Nephron (organoid): Measurements from ENCODE around the gene ZNF407.
A peak's percentile ranks its signal among the peaks of the same experiment; 100 is the strongest.
"Not testable (repeated sequence)": the region's sequence is repeated elsewhere in the genome, so short reads cannot be mapped to it uniquely, and the experiment has no call there.

ENCODE experiments used
- H3K27ac Mint-ChIP-seq, 3 experiments: 2 replicates each; pipeline ENCODE4 v1.8.0; 2020; ENCODE audit warnings: mixed read lengths in 3 of 3, mild to moderate bottlenecking in 2 of 3, moderate library complexity in 1 of 3
- H3K27me3 Mint-ChIP-seq: 2 replicates; pipeline ENCODE4 v1.8.0; 2021; ENCODE audit warnings: low read depth, mild to moderate bottlenecking, moderate library complexity, mixed read lengths
- H3K36me3 Mint-ChIP-seq: 2 replicates; pipeline ENCODE4 v1.8.0; 2020; ENCODE audit warnings: low read depth, mixed read lengths
- H3K4me1 Mint-ChIP-seq: 2 replicates; pipeline ENCODE4 v1.8.0; 2020; ENCODE audit warnings: mixed read lengths
- H3K4me3 Mint-ChIP-seq, 3 experiments: 2 replicates each; pipeline ENCODE4 v1.8.0; 2020; ENCODE audit warnings: mild to moderate bottlenecking in 3 of 3, mixed read lengths in 3 of 3, moderate library complexity in 2 of 3
- H3K9me3 Mint-ChIP-seq: 2 replicates; pipeline ENCODE4 v1.8.0; 2020; ENCODE audit warnings: mixed read lengths
- TF ChIP-seq, protein P1 (sequence below), 3 experiments: fragments of 200-600 bp; sonication (generic); IDR thresholded peaks; one replicate each; pipeline ENCODE4 v1.5.0; 2021; ENCODE audit warnings: antibody characterized with exemption in 3 of 3; ENCODE audit not compliant: unreplicated experiment in 3 of 3

Gene ZNF407

DNA sequence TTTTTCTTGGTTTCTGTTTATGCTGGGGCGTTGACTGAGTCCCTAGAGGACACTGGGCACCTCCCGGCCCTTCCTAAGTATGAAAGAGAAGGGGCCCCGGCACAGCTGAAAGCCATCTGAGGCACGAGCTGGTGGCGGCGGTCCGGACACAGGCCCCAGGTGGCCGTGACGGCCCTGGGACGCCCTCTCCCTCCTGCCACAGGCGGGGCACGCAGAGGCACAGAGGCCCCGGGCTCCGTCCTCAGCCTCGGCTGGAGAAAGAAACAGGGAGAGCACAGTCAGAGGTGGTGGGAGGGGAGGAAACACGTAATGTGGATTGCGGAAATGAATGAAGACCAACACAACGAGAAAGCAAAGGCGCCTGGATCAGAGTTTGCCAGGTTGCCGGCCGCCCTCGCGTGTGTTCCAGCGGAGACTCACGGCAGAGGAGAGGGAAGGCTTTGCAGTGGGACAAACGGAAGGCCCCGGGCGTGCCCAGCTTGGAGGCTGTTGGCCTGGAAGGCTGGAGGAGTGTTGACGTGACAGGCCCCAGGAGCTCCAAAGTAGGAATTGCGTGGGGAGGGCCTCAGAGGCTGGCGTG is 492.2 kb downstream of the ZNF407 start:
- Mint-ChIP-seq H3K9me3 (peaks cover 6% of the 10 kb centered on the region), H3K4me3 (no peak overlapping the region), H3K4me1 (no peaks in the 10 kb centered on the region), H3K27me3 (no peaks in the 10 kb centered on the region), H3K36me3 (no peaks in the 10 kb centered on the region), H3K27ac (no peak overlapping the region)
- TF ChIP-seq, protein P1, sequence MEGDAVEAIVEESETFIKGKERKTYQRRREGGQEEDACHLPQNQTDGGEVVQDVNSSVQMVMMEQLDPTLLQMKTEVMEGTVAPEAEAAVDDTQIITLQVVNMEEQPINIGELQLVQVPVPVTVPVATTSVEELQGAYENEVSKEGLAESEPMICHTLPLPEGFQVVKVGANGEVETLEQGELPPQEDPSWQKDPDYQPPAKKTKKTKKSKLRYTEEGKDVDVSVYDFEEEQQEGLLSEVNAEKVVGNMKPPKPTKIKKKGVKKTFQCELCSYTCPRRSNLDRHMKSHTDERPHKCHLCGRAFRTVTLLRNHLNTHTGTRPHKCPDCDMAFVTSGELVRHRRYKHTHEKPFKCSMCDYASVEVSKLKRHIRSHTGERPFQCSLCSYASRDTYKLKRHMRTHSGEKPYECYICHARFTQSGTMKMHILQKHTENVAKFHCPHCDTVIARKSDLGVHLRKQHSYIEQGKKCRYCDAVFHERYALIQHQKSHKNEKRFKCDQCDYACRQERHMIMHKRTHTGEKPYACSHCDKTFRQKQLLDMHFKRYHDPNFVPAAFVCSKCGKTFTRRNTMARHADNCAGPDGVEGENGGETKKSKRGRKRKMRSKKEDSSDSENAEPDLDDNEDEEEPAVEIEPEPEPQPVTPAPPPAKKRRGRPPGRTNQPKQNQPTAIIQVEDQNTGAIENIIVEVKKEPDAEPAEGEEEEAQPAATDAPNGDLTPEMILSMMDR (IDR thresholded peaks at IDR 0.05; ENCODE audit: unreplicated experiment in 3 of 3): no peak

DNA sequence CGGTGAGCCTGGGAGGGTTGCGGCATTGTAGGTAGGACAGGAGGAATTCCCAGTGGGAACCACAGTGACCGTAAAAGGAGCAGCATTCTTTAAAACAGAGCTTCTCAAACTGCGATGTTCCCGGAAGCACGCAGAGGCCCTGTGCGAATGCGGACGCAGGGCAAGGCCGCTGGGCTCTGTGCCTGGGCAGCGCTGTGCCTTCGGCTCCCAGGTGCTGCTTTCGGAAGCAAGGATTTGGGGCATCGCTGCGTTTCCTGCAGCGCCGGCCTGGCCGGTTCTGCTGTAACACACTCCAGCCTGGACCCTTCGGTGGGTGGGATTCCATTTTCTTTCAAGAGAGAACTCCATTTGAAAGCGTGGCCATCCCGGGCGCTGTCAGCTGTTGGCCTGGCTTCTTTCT is 492.7 kb downstream of the ZNF407 start:
- H3K4me1 Mint-ChIP-seq: no peaks in the 10 kb centered on the region
- H3K4me3 Mint-ChIP-seq: no peak overlapping the region
- H3K36me3 Mint-ChIP-seq: no peaks in the 10 kb centered on the region
- TF ChIP-seq, protein P1 (IDR thresholded peaks at IDR 0.05; ENCODE audit: unreplicated experiment in 3 of 3): no peak
- peaks cover 5% of the 10 kb centered on the region for H3K9me3 Mint-ChIP-seq
- H3K27ac Mint-ChIP-seq: no peak overlapping the region
- no peaks in the 10 kb centered on the region for H3K27me3 Mint-ChIP-seq

DNA sequence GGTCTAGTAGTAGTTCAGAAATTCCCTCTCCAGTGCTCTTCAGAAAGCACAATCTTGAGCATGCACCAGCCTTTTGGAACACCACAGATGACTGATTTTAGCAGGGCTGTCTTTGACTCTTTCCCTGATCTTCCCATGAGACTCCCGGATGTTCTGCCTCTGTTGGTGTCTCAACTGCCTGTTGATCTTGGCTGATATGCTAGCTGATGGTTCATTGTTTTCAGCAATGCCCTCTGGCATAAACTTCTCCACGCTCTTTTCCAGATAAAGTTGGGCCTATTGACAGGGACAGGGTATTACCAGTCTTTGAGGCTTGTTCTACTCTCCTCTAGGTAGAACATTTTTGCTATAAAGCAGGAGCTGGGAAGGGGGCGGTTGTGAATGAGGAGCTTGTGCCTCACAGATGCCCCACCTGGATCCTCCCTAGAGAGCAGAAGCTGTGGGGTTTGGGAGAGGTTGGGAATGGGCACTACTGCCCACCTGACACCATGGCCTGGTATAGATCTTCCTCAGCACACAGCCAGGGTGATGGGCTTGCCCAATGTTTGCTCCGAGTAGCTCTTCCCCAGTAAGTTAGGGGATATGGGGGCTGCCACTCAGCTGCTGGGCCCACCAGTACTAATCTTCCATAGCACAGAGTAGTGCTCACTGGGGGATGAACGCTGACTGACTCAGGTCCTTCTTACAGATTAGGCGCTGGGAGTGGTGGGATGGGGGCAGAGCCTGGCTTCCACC is 500.0 kb downstream of the ZNF407 start:
- Mint-ChIP-seq H3K27ac (no peak overlapping the region), H3K4me1 (no peaks in the 10 kb centered on the region), H3K36me3 (no peaks in the 10 kb centered on the region), H3K27me3 (no peaks in the 10 kb centered on the region), H3K4me3 (no peak overlapping the region), H3K9me3 (peaks cover 39% of the 10 kb centered on the region)
- TF ChIP-seq, protein P1 (IDR thresholded peaks at IDR 0.05; ENCODE audit: unreplicated experiment in 3 of 3): no peak

DNA sequence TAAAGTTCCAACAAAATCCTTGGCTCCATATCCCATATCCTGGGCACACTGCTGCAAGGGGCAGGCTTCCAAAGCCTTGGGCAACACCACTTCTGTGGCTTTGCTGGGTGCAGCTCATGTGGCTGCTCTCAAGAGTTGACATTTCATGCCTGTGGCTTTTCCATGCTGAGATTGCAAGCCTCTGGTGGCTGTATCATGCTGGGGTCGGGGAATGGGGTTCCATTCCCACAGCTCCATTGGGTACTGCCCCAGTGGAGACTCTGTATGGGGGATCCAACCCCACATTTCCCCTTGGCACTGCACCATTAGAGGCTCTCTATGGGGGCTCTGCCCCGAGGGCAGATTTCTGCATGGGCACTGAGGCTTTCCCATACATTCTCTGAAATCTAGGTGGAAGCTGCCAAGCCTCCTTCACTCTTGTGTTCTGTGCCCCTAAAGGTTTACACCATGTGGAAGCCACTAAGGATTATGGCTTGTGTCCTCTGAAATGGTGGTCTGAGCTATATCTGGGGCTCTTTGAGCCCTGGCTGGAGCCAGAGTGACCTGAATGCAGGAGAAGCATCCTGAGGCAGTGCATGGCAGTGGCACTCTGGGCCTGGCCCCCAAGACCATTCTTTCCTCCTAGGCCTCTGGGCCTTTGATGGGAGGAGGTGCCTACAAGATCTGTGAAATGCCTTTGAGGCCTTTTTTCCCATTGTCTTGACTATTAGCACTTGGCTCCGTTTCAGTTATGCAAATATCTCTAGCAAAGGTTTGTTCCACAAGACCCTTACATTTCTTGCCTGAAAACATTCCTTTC is 503.4 kb downstream of the ZNF407 start:
- H3K36me3 Mint-ChIP-seq: no peaks in the 10 kb centered on the region
- TF ChIP-seq, protein P1 (IDR thresholded peaks at IDR 0.05; ENCODE audit: unreplicated experiment in 3 of 3): no peak
- no peaks in the 10 kb centered on the region for H3K4me1 Mint-ChIP-seq
- no peaks in the 10 kb centered on the region for H3K27me3 Mint-ChIP-seq
- peaks cover 33% of the 10 kb centered on the region for H3K9me3 Mint-ChIP-seq
- H3K27ac Mint-ChIP-seq: no peak overlapping the region
- no peak overlapping the region for H3K4me3 Mint-ChIP-seq

DNA sequence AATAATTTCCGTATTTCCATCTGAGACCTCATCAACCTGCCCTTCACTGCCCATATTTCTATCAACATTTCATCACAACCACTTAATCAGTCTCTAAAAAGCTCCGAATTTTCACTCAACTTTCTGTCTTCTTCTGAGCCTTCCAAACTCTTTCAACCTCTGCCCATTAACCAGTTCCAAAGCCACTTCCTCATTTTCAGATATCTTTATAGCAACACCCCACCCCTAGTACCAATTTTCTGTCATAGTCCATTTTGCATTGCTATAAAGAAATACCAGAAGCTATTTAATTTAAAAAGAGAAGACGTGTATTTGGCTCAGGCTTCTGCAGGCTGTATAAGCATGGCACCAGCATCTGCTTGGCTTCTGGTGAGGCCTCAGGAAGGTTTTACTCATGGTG is 504.2 kb downstream of the ZNF407 start:
- peaks cover 28% of the 10 kb centered on the region for H3K9me3 Mint-ChIP-seq
- no peak overlapping the region for H3K27ac Mint-ChIP-seq

DNA sequence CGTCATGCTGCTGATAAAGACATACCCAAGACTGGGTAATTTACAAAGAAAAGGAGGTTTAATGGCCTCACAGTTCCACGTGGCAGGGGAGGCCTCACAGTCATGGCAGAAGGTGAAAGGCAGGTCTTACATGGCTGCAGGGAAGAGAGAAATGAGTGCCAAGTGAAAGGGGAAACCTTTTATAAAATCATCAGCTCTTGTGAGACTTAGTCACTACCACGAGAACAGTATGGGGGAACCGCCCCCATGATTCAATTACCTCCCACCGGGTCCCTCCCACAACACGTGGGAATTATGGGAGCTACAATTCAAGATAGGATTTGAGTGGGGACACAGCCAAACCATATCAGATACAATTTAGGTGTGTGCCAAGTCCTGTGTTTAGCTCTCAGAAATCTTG is 506.4 kb downstream of the ZNF407 start:
- H3K36me3 Mint-ChIP-seq, H3K4me3 Mint-ChIP-seq: not testable (repeated sequence)
- H3K9me3 Mint-ChIP-seq: peaks cover 22% of the 10 kb centered on the region
- peaks cover 11% of the 10 kb centered on the region for H3K27me3 Mint-ChIP-seq
- H3K4me1 Mint-ChIP-seq: peaks cover 11% of the 10 kb centered on the region
- peak overlapping the region in 2 of 3 experiments; percentile 25 to 38 for H3K27ac Mint-ChIP-seq

More for the DNA sequence above, 504.2 kb downstream of the ZNF407 start:
- Mint-ChIP-seq H3K4me1 (no peaks in the 10 kb centered on the region), H3K36me3 (no peaks in the 10 kb centered on the region), H3K27me3 (no peaks in the 10 kb centered on the region), H3K4me3 (no peak overlapping the region)
- TF ChIP-seq, protein P1 (IDR thresholded peaks at IDR 0.05; ENCODE audit: unreplicated experiment in 3 of 3): no peak
